ENCODE results near the gene MED25. TPM values are rescaled to one million over a fixed set of nuclear protein-coding genes. Genes with fewer than 3 reads are reported as not detected.

Gene MED25
- polyA plus RNA-seq, 2 of the 4 experiments (the other 2 are of a cell fraction), result 20.4 to 40.1 TPM

GRCh38 chr19:49835562-49835961, 17.5 kb downstream of the MED25 start:
- POLR2A ChIA-PET, result interaction anchor here (0.6 kb wide), 1 partner anchor 33 kb away, joined by 3 read pairs; no protein-coding TSS in a partner anchor
- FAIRE-seq, result no peak
- no peak overlapping the region for H3K4me3 ChIP-seq
- 91% methylated on average over 10 of the region's 12 CpGs for WGBS (ENCODE audit: missing lambda C conversion rate)
- no peaks in the 10 kb centered on the region for H3K4me1 ChIP-seq
- H3K9me3 ChIP-seq, result no peaks in the 10 kb centered on the region
- H3K27ac ChIP-seq, result no peak overlapping the region
- CTCF ChIA-PET, result interaction anchor here (0.6 to 2.6 kb wide), 5 partner anchors 14 to 155 kb away, joined by 3 to 10 read pairs (median 3); no protein-coding TSS in a partner anchor
- no peak overlapping the region for H3K4me2 ChIP-seq
- DNase-seq (ENCODE audit: low read depth in 1 of 2, low spot score in 1 of 2), result no peak
- TF ChIP-seq, protein P1, sequence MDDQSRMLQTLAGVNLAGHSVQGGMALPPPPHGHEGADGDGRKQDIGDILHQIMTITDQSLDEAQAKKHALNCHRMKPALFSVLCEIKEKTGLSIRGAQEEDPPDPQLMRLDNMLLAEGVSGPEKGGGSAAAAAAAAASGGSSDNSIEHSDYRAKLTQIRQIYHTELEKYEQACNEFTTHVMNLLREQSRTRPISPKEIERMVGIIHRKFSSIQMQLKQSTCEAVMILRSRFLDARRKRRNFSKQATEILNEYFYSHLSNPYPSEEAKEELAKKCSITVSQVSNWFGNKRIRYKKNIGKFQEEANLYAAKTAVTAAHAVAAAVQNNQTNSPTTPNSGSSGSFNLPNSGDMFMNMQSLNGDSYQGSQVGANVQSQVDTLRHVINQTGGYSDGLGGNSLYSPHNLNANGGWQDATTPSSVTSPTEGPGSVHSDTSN (IDR thresholded peaks at IDR 0.05), result no peak
- TF ChIP-seq JUN (IDR thresholded peaks at IDR 0.05), result no peak
- TF ChIP-seq NPAS2 (CRISPR knock-in tag; IDR thresholded peaks at IDR 0.05; ENCODE audit: borderline replicate concordance), result no peak
- no peak for TF ChIP-seq ELK1 (IDR thresholded peaks at IDR 0.05; ENCODE audit: low read depth, low read length)
- TF ChIP-seq FOXS1 (CRISPR knock-in tag; IDR thresholded peaks at IDR 0.05), result no peak
- no peak for TF ChIP-seq ZFP36 (IDR thresholded peaks at IDR 0.05; ENCODE audit: borderline replicate concordance, partially characterized antibody)
- TF ChIP-seq SMC3 (IDR thresholded peaks at IDR 0.05), result no peak
- TF ChIP-seq ATOH8 (CRISPR knock-in tag; IDR thresholded peaks at IDR 0.05; ENCODE audit: low read depth), result no peak
- TF ChIP-seq CBX8 (IDR thresholded peaks at IDR 0.05), result no peak
- no peak for TF ChIP-seq HES2 (IDR thresholded peaks at IDR 0.05)
- TF ChIP-seq RFX5 (IDR thresholded peaks at IDR 0.05), result no peak
- no peak for TF ChIP-seq USF2 (IDR thresholded peaks at IDR 0.05)
- TF ChIP-seq HEYL (CRISPR knock-in tag; IDR thresholded peaks at IDR 0.05), result no peak
- TF ChIP-seq NR3C1 (IDR thresholded peaks at IDR 0.05), result no peak
- no peak for ATAC-seq

GRCh38 chr19:49836176-49837008, 18.3 kb downstream of the MED25 start:
- TF ChIP-seq MAFK (IDR thresholded peaks at IDR 0.05; ENCODE audit: partially characterized antibody) (no peak), HOXB5 (CRISPR knock-in tag; IDR thresholded peaks at IDR 0.05) (no peak)
- 93% methylated on average over 19 of the region's 20 CpGs for WGBS (ENCODE audit: missing lambda C conversion rate)
- no peak for FAIRE-seq
- Histone ChIP-seq H3K9me3 (no peaks in the 10 kb centered on the region), H3K4me1 (no peaks in the 10 kb centered on the region), H3K27ac (no peak overlapping the region), H3K4me2 (no peak overlapping the region), H3K4me3 (no peak overlapping the region)
- no peak for DNase-seq (ENCODE audit: low read depth in 1 of 2, low spot score in 1 of 2)
- POLR2A ChIA-PET, result interaction anchor here (0.6 kb wide), 1 partner anchor 32 kb away, joined by 3 read pairs; no protein-coding TSS in a partner anchor
- ATAC-seq, result no peak
- CTCF ChIA-PET, result interaction anchor here (0.6 to 2.6 kb wide), 7 partner anchors 9 to 315 kb away, joined by 3 to 10 read pairs (median 3); partner anchors contain the start of gene PTOV1

- no peak for DNase-seq (ENCODE audit: low read depth in 1 of 2, low spot score in 1 of 2)
- Histone ChIP-seq H3K4me1 (no peaks in the 10 kb centered on the region), H3K9me3 (no peaks in the 10 kb centered on the region), H3K4me3 (no peak overlapping the region), H3K4me2 (no peak overlapping the region), H3K27ac (no peak overlapping the region)
- ChIA-PET CTCF (interaction anchor here (0.6 to 1.5 kb wide), 6 partner anchors 8 to 315 kb away, joined by 3 to 4 read pairs (median 3); partner anchors contain the start of gene PTOV1), POLR2A (no interaction called here)
- no peak for ATAC-seq
- WGBS (ENCODE audit: missing lambda C conversion rate), result 85% methylated on average over 5 of the region's 5 CpGs
- FAIRE-seq, result no peak
- no peak for TF ChIP-seq EHF (CRISPR knock-in tag; IDR thresholded peaks at IDR 0.05)
- no peak for TF ChIP-seq SREBF2 (IDR thresholded peaks at IDR 0.05)
- no peak for TF ChIP-seq FOSL2 (IDR thresholded peaks at IDR 0.05)
- no peak for TF ChIP-seq FOSL2 (CRISPR knock-in tag; IDR thresholded peaks at IDR 0.05)
- TF ChIP-seq CEBPB (IDR thresholded peaks at IDR 0.05), result no peak
- no peak for TF ChIP-seq RCOR1 (IDR thresholded peaks at IDR 0.05; ENCODE audit: low read depth, low read length)
- TF ChIP-seq ELK1 (IDR thresholded peaks at IDR 0.05; ENCODE audit: low read depth, low read length), result no peak
- TF ChIP-seq, protein P2, sequence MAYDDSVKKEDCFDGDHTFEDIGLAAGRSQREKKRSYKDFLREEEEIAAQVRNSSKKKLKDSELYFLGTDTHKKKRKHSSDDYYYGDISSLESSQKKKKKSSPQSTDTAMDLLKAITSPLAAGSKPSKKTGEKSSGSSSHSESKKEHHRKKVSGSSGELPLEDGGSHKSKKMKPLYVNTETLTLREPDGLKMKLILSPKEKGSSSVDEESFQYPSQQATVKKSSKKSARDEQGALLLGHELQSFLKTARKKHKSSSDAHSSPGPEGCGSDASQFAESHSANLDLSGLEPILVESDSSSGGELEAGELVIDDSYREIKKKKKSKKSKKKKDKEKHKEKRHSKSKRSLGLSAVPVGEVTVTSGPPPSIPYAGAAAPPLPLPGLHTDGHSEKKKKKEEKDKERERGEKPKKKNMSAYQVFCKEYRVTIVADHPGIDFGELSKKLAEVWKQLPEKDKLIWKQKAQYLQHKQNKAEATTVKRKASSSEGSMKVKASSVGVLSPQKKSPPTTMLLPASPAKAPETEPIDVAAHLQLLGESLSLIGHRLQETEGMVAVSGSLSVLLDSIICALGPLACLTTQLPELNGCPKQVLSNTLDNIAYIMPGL (CRISPR knock-in tag; IDR thresholded peaks at IDR 0.05; ENCODE audit: borderline replicate concordance), result no peak
- TF ChIP-seq RAD21 (conservative IDR thresholded peaks at IDR 0.05 in 1 of 2, IDR thresholded peaks at IDR 0.05 in 1 of 2), result no peak
- no peak for TF ChIP-seq HOXB5 (CRISPR knock-in tag; IDR thresholded peaks at IDR 0.05)
- no peak for TF ChIP-seq POLR2AphosphoS2 (conservative IDR thresholded peaks at IDR 0.05; ENCODE audit: low read length)
- TF ChIP-seq CHD2 (IDR thresholded peaks at IDR 0.05; ENCODE audit: low read length, partially characterized antibody), result no peak
Measured at GRCh38 chr19:49837009-49837310, 18.9 kb downstream of the MED25 start.

Data from A549 (cell line).